IPS DF 19.7 (cell line): ENCODE measurements around the gene SH3BP4.

Experiments used
- DNase-seq: peaks from one replicate; pipeline ENCODE4 v3.0.0-alpha.2; 2013; ENCODE audit warnings: low read depth, low spot score

SH3BP4 gene

GRCh38 chr2:234967201-234967869, 15.5 kb downstream of the SH3BP4 start:
- no peak for DNase-seq

- no peak for DNase-seq
Observed at GRCh38 chr2:234967870-234968208, 16.0 kb downstream of the SH3BP4 start.

- no peak for DNase-seq
Observed at GRCh38 chr2:234968631-234969305, 17.0 kb downstream of the SH3BP4 start.

GRCh38 chr2:234969306-234970098, 17.7 kb downstream of the SH3BP4 start:
- DNase-seq, result no peak

GRCh38 chr2:234970099-234970440, 18.3 kb downstream of the SH3BP4 start:
- no peak for DNase-seq

- no peak for DNase-seq
Observed at GRCh38 chr2:234970477-234970882, 18.7 kb downstream of the SH3BP4 start.

- DNase-seq, result no peak
Observed at GRCh38 chr2:234971496-234971895, 19.7 kb downstream of the SH3BP4 start.

GRCh38 chr2:234973008-234973407, 21.2 kb downstream of the SH3BP4 start:
- DNase-seq, result no peak

- DNase-seq, result no peak
Observed at GRCh38 chr2:234974501-234975385, 22.9 kb downstream of the SH3BP4 start.

- DNase-seq, result no peak
Observed at GRCh38 chr2:234975611-234976010, 23.8 kb downstream of the SH3BP4 start.

GRCh38 chr2:234976479-234977227, 24.8 kb downstream of the SH3BP4 start:
- DNase-seq, result no peak

- no peak for DNase-seq
Observed at GRCh38 chr2:234977228-234977679, 25.4 kb downstream of the SH3BP4 start.

- DNase-seq, result no peak
Observed at GRCh38 chr2:234978466-234979203, 26.8 kb downstream of the SH3BP4 start.

- DNase-seq, result no peak
Observed at GRCh38 chr2:234979204-234980167, 27.7 kb downstream of the SH3BP4 start.

GRCh38 chr2:234980451-234981187, 28.8 kb downstream of the SH3BP4 start:
- no peak for DNase-seq

GRCh38 chr2:234981197-234982095, 29.6 kb downstream of the SH3BP4 start:
- DNase-seq, result peak; percentile 64

- DNase-seq, result no peak
Observed at GRCh38 chr2:234982096-234982834, 30.4 kb downstream of the SH3BP4 start.
